Hippocampal formation (tissue), 2 donors: Measurements from ENCODE around the gene ZMIZ1.
A peak's percentile ranks its signal among the peaks of the same experiment; 100 is the strongest.

ENCODE experiments used
- DNase-seq, 2 donors: peaks; one replicate each; lab custom pipeline; 2025; lab: John Stamatoyannopoulos, UW

ZMIZ1 gene

DNA sequence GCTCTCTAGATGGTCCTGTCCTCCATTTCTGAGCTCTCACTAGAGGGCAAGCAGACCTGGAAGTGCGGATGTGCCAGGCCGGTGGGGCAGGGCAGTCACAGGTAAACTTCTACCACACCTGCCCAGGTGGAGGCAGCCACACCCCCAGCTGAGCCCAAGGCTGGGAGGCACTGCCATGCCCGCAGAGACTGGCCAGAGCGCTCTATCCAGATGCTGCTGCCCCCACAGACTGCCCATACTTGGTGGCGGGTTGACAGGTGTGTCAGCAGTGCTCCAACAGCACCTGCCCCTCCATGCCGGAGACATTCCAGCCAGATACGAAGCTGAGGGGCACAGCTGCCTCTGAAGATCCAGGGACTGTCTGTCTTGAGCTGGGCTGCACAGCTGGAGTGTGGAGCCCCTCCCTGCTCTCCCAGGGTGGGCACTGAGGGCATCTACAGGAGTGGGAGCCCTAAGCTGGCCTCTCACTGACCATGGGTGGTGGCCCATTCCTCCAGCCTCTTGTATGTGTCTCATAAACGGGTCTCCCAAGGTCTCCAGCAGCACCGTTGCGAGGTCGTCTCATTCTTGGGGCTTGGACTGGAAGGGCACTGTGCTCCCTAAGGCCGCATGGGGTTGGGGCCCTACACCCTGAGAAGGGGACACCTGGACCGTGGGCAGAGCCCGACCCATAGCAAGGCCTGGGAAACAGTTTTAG lies 240.4 kb downstream of the ZMIZ1 start:
- DNase-seq = no peak

DNA sequence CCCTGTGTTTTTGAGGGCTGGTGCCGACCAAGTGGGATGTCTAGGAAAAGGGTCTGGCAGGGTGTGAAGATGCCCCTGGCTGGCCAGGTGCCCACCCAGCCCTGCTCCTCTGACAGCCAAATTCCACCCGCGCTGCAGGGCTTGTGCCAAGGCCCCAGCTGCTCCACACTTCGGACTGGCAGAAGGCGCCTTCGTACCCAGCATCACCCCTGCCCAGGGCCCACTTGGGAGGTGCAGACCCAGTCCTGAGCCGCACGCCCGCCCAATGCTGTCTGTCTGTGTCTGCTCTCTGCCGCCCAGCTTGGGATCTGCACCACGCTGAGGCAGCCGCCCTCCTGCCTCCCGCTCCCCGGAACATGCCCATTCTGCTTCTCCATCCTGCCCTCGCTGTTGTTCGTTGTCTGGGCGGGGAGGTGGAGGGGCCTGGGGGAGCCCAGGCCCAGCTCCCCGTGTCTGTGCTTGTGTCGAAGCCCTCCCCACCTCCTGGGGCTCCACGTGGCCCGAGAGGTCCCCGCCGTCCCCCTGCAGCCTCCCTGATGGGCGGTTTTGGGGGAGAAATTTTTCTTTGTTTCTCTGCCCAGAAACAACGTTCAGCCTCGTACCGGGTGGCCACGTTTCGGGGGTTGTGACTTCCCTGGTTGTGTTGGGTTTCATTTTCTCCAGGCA lies 241.6 kb downstream of the ZMIZ1 start:
- DNase-seq = no peak

DNA sequence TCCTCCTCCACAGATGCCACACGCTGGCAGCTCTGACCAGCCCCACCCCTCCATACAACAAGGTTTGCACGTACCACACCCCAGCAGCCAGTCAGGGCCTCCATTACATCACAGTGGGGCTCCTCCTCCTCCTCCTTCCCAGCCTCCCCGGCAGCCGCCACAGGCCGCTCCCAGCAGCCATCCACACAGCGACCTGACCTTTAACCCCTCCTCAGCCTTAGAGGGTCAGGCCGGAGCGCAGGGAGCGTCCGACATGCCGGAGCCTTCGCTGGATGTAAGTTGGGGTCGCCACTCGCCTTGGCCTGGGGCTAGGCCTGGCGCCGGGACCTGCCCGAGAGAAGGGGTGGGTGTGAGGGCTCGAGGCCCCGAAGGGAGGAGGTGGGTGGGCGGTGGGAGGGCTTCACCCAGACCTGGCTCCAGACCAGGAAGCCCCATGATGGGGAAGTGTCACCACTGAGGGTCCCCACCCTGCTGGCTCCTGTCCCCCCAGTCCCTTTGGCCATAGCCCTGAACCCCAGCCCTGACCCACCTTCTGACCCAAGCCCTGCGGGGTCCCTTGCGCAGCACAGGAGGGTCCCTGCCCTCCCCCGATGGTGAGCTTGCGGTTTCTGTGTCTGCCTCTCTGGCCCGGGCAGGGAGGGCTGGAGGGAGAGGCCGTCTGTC lies 242.3 kb downstream of the ZMIZ1 start:
- no peak for DNase-seq

DNA sequence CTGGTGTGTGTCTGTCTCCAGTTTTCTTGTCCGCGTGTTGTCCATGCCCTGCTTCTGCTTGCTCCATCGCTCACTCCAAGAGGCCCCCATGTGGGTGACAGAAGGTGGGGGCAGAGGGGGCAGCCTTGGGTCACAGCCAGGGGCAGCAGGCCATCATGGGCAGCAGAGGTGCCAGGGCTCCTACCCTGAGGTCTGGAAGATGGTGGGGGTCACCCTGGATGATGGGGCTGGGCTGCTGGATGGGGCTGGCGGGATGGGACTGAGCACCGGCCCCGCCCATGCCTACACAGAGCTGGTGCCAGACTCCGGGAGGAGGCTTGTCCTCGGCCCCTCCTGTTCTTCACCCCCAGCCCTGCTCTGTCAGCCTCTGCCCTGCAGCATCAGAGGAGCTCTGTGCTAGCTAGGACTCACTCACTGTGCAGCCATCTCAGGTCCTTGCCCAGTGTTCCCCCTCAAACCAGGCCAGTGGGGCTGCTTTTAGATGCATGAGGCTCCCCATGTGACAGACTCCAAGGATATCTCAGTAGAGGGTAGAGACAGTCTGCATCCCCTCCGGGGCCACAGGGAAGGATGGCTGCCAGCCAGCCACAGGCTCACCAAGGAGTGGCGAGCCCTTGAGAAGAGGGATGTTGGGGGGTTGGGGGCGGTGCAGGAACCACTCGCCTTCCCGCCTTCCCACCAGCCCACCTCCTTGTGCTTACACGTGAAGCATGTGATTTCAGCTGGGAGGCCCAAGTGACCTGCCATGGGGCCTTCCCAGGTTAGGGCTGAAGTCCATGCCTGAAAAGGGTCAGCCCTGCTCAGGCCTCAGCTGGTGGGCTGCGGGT lies 243.0 kb downstream of the ZMIZ1 start:
- DNase-seq = peak; percentile 33 to 40

DNA sequence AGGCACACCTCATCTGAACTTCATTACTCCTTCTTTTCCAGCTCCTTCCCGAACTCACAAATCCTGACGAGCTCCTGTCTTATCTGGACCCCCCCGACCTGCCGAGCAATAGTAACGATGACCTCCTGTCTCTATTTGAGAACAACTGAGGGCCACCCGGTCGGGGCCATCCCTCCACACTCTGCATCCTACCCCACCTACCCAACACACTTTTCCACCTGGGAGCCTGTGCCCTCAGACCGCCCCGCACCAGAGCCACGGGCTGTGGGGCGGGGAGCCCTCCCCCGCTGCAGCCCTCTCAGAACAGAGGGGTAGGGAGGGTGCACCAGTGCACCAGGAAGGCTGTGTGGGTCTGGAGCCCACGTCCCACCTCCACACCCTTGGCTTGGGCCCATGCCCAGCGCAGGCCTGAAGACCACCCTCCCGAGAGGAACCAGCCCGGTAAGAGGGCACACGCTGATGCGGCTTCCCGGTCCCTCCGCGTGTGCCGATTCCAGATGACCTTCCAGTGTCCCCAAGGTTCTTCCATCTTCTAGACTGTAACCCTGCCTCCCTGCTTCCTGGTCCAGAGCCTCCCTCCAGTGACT lies 243.9 kb downstream of the ZMIZ1 start:
- DNase-seq = no peak

DNA sequence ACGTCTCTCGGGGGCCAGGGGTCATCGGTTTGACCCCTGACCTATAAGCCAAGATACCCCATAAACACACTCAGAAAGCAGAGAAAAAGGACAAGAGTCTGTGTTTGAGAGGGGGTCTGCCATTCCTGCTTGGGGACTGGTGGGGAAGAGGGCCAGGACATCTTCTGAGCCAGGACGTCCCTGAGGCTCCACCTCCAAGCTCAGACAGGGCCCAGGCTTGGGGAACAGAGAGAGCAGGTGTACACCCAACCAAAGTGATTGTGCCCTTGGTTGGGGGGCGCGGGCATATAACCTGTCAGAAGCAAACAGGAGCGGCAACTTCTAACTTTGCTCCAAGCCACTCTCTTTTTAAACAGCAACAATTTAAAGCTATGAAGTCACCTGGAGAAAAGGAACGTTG lies 244.6 kb downstream of the ZMIZ1 start:
- DNase-seq = no peak

DNA sequence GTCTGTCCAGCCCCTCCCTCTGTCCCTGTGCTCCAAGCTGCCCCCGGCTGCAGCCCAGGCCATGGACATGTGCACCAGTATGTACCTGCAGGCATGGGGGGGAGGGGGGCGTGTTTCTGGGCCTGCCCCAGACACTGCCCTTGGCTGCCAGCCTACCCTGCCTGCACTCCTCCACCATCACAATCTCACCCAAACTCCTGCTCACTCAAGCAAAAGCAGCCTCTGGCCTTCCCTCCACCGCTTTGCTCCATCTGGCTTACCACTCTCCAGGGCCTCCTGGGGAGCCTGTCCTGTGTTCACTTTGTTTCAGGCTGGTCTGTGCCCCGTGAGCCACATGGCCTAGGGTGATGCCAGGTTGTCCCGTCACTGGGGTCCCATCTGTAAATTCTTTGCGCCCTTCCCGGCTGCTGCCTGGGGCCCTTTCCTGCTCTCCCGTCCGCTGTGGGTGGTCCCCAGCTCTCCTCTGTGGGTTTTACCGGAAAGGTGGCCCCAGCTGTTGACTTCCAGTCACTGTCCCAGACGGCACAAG lies 245.2 kb downstream of the ZMIZ1 start:
- no peak for DNase-seq

DNA sequence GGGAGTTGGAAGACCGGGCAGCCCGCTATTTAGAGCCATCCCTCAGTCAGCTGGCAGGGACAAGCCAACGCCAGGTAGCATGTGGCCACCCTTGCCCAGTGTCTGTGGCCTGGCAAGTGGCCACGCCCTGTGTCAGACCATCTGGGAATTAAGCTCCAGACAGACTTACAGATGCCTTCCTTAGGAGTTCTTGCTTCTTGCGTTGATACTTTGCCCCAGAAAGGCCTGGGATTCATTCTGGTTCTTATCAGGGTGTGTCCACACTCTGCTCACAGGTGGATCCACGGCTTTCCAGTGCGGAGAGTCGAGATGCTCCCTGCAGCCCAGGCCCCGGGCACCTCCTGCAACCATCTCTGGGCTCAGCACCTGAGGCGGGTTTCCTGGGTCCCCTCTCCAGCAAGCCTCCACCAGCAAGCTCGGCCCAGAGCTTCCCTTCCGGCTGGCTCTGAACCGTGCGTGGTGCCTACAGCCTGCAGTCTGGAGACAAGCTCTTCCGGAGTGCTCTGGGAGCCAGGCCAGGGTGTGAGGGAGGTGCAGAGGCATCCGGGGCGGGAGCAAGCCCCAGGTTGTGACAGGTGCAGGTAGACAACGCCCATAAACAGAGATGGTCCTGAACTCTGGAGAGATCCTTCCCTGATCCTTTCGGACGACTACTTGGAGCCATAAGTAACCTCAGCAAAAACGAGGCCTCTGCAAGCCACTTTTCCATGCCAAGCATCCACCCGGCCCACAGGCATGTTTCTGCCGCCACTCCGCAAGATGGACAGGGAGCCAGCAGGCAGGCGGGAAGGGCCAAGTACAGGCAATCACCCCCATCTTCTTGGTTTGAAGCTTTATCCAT lies 246.2 kb downstream of the ZMIZ1 start:
- no peak for DNase-seq

DNA sequence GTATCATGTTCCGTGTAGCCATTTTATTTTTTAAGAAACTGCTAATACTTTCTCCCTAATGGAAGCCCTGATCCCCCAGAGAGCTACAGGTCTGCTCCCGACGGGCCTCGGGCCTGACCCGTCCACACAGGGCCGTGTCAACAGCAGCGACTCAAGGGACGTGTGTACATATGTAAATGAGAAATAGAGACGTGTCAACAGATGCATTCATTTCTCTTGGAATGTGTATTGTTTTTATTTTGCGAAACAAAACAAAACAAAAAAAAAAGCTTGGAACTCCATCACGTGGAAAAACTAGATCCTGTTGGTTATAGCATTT lies 246.8 kb downstream of the ZMIZ1 start:
- no peak for DNase-seq

DNA sequence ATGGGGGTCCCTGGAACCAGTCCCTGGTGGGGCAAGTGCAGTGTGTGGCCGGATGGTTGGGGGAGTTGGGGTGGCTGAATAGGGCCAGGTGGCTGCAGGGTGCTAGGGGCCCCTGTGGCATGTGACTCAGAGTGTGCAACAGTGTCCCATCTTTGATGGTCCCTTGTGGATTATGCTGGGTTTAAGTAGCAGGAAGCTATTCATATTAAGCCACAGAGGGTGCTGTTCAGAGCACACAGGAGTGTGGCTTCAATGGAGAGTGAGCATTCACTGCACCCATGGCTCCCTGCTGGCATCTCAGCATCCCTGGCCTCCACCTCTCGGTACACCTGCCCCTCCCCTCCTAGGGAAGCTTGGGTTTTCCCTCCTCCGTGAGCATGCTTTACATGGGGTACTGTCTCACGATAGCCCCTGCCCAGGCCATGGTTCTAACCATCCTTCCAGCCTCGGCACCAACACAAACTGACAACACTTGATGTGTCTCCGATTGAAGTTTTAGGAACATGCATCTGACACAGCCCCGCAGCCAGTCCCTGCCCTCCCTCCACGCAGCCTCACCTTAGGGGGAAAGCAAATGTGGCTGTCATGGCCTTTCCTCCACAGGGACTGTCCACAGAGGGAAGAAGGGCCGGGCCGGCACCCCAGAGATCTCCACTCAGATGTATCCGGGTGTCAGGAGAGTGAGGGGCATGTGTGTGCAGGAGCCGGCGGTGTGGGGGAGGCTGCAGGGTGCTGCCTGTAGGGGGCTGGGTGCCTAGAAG lies 248.1 kb downstream of the ZMIZ1 start:
- no peak for DNase-seq

DNA sequence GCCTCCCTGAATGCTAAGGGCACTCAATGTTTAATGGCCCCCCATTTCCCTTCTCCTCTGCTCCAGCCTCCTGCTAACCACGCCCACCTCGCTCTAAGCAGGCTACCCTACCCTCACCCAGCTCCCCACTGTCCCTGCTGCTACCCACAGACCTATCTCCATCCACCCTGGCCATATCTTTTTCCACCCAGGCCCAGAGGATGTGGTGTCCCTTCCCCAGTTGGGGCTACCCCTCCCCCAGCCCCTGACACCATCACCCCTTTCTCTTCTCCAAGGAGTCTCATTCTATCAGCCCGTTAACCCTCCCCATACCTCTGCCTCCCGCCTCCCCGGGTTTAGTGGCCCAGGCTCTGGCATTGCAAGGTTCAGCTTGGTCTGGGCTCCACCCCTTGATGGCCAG lies 249.6 kb downstream of the ZMIZ1 start:
- no peak for DNase-seq

DNA sequence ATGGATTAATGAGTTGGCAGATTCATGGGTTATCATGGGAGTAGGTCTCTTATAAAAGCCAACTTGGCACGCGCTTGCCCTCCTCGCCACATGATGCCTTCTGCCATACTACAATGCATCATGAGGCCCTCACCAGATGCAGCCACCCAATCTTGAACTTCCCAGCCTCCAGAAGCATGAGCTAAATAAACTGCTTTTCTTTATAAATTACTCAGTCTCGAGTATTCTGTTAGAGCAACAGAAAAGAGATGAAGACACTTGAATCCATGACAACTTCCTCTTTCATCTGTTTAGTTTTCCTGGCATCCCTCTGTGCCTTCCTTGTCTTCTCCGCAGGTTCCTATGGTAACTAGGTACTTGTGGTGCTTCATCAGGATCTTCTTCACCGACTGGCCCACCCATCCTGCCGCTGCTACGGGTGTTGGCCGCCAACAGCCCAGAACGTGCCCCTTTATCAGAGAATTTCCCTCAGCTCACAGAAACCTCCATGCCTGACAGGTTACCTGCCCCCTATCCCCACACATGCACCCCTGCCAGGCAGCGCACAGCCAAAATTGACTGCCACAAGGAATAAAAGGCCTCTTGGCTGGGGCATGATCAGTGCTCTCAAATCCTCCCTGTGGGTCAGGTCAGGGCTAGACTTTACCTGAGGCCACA lies 250.5 kb downstream of the ZMIZ1 start:
- no peak for DNase-seq

DNA sequence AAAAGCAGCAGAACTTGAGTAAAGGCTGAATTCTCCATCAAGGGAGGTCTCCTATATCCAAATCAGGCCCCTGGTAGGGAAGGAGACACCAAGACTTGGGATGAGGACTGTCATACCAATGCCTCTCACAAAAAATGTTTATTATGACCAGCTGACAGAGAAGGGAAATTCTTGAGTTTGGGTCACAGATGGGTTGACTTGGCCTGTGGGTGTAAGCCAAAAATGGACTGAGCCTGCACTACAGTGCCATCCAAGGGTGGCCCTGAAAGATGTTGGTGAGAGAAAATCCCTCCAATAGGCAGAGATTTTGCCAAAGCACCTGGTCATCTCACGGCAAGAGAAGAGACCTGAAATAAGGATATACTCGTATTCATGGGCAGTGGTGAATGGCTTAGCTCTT lies 251.6 kb downstream of the ZMIZ1 start:
- DNase-seq = no peak

DNA sequence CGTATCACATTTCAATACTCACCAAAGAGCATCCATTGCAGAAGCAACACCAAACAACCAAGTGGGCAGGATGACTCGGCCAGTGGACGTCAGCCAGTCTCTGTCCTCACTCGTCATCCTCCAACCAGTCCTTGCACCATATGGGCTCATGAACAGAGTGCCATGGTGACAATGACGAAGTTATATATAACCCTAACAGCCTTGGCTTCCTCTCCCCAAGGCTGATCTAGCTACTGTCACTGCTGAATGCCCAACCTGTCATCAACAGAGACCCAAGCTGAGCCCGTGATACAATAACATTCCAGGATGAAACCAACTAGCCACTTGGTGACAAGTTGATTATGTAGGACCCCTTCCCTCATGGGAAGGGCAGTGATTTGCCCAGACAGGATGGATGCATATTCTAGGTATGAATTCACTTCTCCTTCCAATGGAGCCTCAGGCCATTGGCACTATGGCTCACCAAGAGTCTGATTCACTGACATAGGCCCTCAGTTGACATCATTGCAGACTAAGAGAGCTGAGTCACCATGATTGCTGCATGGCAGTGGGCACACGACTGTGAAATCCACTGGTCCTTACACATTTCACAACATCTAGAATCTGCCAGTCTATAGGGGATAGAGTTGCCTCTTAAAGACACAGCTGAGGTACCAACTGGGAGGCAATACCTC lies 252.2 kb downstream of the ZMIZ1 start:
- DNase-seq = no peak

DNA sequence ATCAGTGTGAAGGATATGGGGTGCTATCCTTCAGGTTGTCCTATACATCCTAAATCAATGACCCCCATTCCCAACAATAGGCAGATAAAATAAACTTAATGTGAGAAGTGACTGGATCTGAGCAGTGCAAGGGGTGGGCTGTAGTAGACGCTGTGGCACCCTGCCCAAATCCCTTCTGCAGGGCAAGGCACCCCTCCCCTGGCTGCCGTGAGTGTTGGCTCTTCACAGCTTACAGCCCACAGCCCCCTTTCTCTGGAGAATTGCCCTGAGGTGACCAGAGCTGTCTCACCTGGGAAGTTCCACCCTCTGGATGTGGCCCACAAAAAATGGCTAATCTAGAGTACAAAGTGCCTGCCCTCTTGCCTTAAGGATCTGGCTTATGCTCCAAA lies 252.7 kb downstream of the ZMIZ1 start:
- DNase-seq = no peak

DNA sequence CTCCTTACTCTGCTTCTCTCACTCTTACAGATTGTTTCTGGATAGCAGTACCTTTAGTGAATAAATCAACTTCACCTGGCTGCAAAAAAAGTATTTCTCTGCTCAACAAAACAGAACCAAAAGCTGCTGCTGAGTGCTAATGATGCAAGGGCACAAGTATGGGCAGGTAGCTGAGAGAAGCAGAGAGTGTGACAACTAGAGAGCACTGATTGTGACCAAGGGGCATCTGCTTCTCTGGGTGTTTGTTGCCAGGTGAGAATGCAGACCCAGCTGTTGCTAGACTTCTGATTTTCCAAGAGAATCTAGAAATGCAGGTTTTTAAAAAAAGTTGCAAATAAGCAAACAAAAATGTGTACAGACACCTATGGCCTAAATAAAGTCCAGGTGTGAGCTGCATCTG lies 253.2 kb downstream of the ZMIZ1 start:
- DNase-seq = no peak

DNA sequence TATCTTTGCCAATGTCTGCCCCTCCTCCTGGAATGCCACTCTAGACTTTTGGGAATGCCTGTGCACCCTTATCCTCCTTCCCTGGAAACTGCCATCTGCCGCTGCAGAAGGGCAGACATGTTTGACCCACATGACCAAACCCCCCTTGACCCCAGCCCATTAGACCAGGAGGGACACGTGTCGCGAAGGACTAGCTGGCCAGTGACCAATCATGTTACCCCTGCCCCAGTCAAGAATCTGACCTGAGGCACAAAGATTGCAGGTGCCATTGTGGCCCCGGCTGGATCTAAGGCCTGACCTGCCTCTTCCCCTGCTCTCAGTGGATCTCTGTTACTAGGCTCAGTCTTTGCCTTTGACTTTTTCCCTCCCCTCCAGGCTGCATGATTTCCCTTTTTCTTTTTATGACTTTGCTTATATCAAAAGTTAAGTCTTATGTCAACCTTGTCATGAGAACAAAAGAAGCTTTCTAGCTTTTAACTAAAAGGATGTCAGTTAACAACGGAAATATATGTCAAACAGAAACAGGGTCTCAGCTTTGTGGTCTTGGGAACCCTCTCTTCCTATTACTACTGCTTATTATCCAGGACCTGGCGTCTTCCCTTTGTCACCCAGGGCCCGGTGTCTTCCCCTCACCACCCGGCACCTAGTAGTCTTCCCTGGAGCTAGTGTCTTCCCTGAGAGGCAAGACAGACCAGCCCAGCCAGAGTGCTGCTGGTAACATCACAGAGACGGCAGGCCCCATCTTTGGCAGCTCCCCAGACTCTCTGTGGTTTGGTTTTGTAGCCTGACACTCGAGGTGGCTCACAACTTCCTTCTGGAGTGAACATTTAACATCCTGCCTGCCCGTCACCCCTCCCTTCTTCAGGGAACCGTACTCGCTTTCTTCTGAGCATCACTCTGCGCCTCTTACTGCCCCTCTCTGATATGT lies 254.1 kb downstream of the ZMIZ1 start:
- DNase-seq = peak in 1 of 2 donors; percentile 46

DNA sequence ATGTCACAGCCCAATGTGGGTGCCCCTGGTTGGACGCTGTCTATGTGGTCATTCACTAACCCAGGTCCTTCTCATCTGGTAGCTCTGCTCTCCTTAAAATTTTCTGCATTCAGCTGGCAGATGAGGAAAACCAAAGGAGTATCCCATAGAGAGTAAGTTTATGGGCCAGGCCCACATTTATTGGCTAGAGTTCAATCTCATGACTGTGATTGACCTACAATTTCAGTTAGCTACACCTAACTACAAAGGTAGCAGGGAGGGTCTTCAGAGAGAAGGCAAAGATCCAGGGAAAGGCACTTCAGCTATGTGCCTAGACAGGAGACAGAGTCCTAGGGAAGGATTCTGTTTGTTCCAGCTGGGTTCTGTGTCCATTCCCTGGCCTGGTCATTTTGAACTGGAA lies 254.8 kb downstream of the ZMIZ1 start:
- DNase-seq = no peak
